ENCODE measurements around the gene SPSB4. TPM values are rescaled to one million over a fixed set of nuclear protein-coding genes. Genes with fewer than 3 reads are reported as not detected.

The SPSB4 gene
- total and polyA plus RNA-seq, 2 of the 8 experiments (the other 6 are each of a cell fraction or from before 2014, with no cell fraction given): 15.1 to 17.2 TPM

DNA sequence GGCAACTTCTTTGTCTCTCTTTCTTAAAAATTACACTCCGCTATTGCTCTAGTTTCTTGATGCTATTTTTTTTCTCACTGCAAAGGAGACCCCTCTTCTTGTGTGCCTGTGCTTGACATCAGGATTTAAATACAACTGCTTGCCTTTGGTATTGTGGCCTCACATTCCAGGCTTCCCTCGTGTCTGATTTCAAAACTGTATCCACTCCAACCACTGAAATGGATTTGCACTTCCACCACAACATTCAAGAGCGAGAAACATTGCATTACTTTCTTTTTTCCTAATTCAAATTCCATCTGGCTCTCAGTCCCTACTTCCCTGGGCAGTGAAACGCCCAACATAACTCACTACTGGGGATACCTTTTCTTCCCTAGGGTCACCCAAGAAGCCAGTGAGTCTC lies 130.0 kb downstream of the SPSB4 start (continued):
- no peak for TF ChIP-seq NANOG (IDR thresholded peaks at IDR 0.05; ENCODE audit: insufficient read depth, low read depth, low read length, poor library complexity, severe bottlenecking)

All from H1 (cell line).